GM12873 (cell line): ENCODE measurements around the gene POMGNT2.

Source experiments
- TF ChIP-seq, protein P1 (sequence below): IDR thresholded peaks from 2 replicates; pipeline ENCODE4 v1.5.1; 2012; ENCODE audit warnings: low read depth, mild to moderate bottlenecking, moderate library complexity, low read length, control low read depth; ENCODE audit not compliant: insufficient read depth; ENCODE audit errors: missing control alignments

The POMGNT2 gene

DNA sequence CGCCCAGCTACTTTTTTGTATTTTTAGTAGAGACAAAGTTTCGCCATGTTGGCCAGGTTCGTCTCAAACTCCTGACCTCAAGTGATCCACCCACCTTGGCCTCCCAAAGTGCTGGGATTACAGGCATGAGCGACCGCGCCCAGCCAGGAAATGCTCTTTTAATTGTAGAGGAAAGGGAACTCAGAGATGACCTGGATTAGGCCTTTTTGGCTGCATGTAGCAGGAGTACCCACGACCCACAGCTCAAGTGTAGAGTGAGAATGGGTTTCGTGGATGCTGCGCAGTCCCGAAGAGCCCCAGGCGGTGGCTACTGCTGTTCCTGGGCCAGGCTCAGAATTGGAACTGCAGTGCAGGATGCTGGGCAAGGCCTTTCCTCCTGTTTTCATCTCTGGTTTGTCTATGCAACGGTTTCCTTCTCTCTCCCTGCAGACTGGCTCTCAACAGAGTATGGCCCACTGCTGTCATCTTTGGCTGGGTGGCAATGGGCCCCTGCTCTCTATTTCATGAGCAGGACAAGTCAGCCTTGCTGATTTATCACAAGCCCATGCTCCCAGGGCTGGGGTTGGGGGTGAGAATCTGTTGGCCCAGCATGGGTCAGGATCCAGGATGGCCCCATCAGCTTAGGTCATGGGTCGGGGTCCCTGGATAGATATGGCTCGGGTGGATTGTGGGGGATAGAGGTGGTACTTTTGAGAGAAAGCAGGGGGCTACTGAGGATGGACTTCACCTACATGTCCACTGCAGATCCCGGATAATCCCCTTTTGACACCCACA, 75.5 kb downstream of the POMGNT2 start:
- TF ChIP-seq, protein P1, sequence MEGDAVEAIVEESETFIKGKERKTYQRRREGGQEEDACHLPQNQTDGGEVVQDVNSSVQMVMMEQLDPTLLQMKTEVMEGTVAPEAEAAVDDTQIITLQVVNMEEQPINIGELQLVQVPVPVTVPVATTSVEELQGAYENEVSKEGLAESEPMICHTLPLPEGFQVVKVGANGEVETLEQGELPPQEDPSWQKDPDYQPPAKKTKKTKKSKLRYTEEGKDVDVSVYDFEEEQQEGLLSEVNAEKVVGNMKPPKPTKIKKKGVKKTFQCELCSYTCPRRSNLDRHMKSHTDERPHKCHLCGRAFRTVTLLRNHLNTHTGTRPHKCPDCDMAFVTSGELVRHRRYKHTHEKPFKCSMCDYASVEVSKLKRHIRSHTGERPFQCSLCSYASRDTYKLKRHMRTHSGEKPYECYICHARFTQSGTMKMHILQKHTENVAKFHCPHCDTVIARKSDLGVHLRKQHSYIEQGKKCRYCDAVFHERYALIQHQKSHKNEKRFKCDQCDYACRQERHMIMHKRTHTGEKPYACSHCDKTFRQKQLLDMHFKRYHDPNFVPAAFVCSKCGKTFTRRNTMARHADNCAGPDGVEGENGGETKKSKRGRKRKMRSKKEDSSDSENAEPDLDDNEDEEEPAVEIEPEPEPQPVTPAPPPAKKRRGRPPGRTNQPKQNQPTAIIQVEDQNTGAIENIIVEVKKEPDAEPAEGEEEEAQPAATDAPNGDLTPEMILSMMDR, result no peak
